Caco-2 (cell line): ENCODE data around the gene LY9. TPM values are rescaled to one million over a fixed set of nuclear protein-coding genes. Genes with fewer than 3 reads are reported as not detected.

Experiments
- BruUV-seq: library from RNA; stranded (reverse); fragments of 400-500 nt; replicated peaks from 2 replicates; lab custom pipeline; 2021; lab: Mats Ljungman, UMichigan
- CTCF ChIA-PET: fragments of 300-600 bp; sonication (Branson Sonifier 250); formaldehyde crosslinking; loops from one replicate; lab custom pipeline; 2022; ENCODE audit warnings: antibody characterized with exemption; lab: Charles Lee
- POLR2A ChIA-PET: fragments of 300-600 bp; sonication (Branson Sonifier 250); formaldehyde crosslinking; loops from one replicate; lab custom pipeline; 2022; ENCODE audit warnings: antibody characterized with exemption; lab: Charles Lee
- DNase-seq, 2 experiments: peaks; one replicate each; pipeline versions ENCODE4 v3.0.0 to v3.0.0-alpha.2; 2020 to 2022
- H3K27me3 ChIP-seq: replicated peaks from 2 replicates; pipeline ENCODE4 v1.6.0; 2011; ENCODE audit warnings: low read length; ENCODE audit not compliant: control insufficient read depth, insufficient read depth
- H3K36me3 ChIP-seq: 2 replicates; pipeline ENCODE4 v1.5.1; 2011; ENCODE audit warnings: low read length; ENCODE audit not compliant: control insufficient read depth, insufficient read depth
- H3K4me1 ChIP-seq: fragments of 250-450 bp; sonication (Bioruptor Pico); 2 replicates; pipeline ENCODE4 v1.5.1; 2020; ENCODE audit warnings: mild to moderate bottlenecking
- H3K4me3 ChIP-seq: 2 replicates; pipeline ENCODE4 v1.5.1; 2011; ENCODE audit warnings: low read depth, mild to moderate bottlenecking, control low read depth, low read length
- H3K9me3 ChIP-seq: fragments of 250-450 bp; sonication (Bioruptor Pico); 2 replicates; pipeline ENCODE4 v1.5.1; 2020; ENCODE audit warnings: mild to moderate bottlenecking, moderate library complexity
- H3K27ac Mint-ChIP-seq: one replicate; pipeline ENCODE4 v1.8.0; 2022; ENCODE audit warnings: mixed read lengths; ENCODE audit not compliant: unreplicated experiment
- H3K27me3 Mint-ChIP-seq: one replicate; pipeline ENCODE4 v1.8.0; 2022; ENCODE audit warnings: mixed read lengths; ENCODE audit not compliant: insufficient read depth, unreplicated experiment
- H3K36me3 Mint-ChIP-seq: one replicate; pipeline ENCODE4 v1.8.0; 2022; ENCODE audit warnings: mild to moderate bottlenecking, mixed read lengths; ENCODE audit not compliant: insufficient read depth, unreplicated experiment
- H3K4me1 Mint-ChIP-seq: one replicate; pipeline ENCODE4 v1.8.0; 2022; ENCODE audit warnings: low read depth, mixed read lengths; ENCODE audit not compliant: unreplicated experiment
- H3K4me3 Mint-ChIP-seq: one replicate; pipeline ENCODE4 v1.8.0; 2022; ENCODE audit warnings: mild to moderate bottlenecking, moderate library complexity, mixed read lengths; ENCODE audit not compliant: unreplicated experiment
- H3K9me3 Mint-ChIP-seq: one replicate; pipeline ENCODE4 v1.8.0; 2022; ENCODE audit warnings: mixed read lengths; ENCODE audit not compliant: unreplicated experiment
- intact Hi-C: fragments of 100-400 bp; cut with micrococcal nuclease; formaldehyde crosslinking; loops from one replicate; pipeline ENCODE4 v1.10.0; 2022; ENCODE audit not compliant: unreplicated experiment
- total RNA-seq: library from RNA; stranded (reverse); gene quantifications from 2 replicates; pipeline ENCODE4 v1.2.3, GENCODE V29; 2022
- TF ChIP-seq, protein P1 (sequence below), 2 experiments: fragments of 200-600 bp in 1 of 2; IDR thresholded peaks; 1 replicate in 1 of 2; 2 replicates in 1 of 2; pipeline versions ENCODE4 v1.5.1 to v1.8.0; 2011 to 2022; ENCODE audit warnings: antibody characterized with exemption in 1 of 2, control low read depth in 1 of 2, inconsistent platforms in 1 of 2, low read depth in 1 of 2, low read length in 1 of 2, mild to moderate bottlenecking in 1 of 2, moderate library complexity in 1 of 2; ENCODE audit not compliant: insufficient read depth in 1 of 2, severe bottlenecking in 1 of 2, unreplicated experiment in 1 of 2

The LY9 gene
- total RNA-seq, 1 experiment from 2014 or later = not detected

DNA sequence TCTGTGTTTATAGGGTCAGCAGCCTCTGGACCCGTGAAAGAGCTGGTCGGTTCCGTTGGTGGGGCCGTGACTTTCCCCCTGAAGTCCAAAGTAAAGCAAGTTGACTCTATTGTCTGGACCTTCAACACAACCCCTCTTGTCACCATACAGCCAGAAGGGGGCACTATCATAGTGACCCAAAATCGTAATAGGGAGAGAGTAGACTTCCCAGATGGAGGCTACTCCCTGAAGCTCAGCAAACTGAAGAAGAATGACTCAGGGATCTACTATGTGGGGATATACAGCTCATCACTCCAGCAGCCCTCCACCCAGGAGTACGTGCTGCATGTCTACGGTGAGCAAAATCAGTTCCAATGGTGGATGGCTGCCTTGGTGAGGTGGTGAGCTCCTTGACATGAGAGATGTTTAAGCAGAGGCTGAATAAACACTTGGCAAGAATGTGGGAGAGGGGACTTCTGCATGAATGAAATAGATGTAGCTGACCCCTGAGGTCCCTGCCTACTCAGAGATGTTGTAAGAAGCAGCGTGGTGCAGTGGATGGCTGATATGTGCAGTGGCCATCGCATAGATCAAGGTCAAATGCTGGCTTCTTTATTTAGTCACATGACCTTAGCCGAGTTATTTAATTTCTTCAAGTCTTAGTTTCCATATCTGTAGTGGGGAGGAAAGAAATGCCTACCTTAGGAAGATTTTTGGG, 47.6 kb upstream of the LY9 start:
- no peaks in the 10 kb centered on the region for H3K9me3 Mint-ChIP-seq
- TF ChIP-seq, protein P1, sequence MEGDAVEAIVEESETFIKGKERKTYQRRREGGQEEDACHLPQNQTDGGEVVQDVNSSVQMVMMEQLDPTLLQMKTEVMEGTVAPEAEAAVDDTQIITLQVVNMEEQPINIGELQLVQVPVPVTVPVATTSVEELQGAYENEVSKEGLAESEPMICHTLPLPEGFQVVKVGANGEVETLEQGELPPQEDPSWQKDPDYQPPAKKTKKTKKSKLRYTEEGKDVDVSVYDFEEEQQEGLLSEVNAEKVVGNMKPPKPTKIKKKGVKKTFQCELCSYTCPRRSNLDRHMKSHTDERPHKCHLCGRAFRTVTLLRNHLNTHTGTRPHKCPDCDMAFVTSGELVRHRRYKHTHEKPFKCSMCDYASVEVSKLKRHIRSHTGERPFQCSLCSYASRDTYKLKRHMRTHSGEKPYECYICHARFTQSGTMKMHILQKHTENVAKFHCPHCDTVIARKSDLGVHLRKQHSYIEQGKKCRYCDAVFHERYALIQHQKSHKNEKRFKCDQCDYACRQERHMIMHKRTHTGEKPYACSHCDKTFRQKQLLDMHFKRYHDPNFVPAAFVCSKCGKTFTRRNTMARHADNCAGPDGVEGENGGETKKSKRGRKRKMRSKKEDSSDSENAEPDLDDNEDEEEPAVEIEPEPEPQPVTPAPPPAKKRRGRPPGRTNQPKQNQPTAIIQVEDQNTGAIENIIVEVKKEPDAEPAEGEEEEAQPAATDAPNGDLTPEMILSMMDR (IDR thresholded peaks at IDR 0.05; ENCODE audit: insufficient read depth in 1 of 2, low read depth in 1 of 2, low read length in 1 of 2, severe bottlenecking in 1 of 2, unreplicated experiment in 1 of 2) = no peak
- POLR2A ChIA-PET = no interaction called here
- Histone ChIP-seq H3K4me1 (no peaks in the 10 kb centered on the region), H3K9me3 (no peaks in the 10 kb centered on the region), H3K36me3 (no peaks in the 10 kb centered on the region), H3K4me3 (no peak overlapping the region), H3K27me3 (no peaks in the 10 kb centered on the region)
- CTCF ChIA-PET = interaction anchor here (0.6 to 1.4 kb wide), 3 partner anchors 20 to 28 kb away, joined by 3 read pairs; no protein-coding TSS in a partner anchor
- no TSS peak for BruUV-seq
- H3K27ac Mint-ChIP-seq = no peak overlapping the region
- H3K36me3 Mint-ChIP-seq = no peaks in the 10 kb centered on the region
- H3K27me3 Mint-ChIP-seq = peaks cover 5% of the 10 kb centered on the region
- no peak overlapping the region for H3K4me3 Mint-ChIP-seq
- intact Hi-C loops = no loop called here
- H3K4me1 Mint-ChIP-seq = no peaks in the 10 kb centered on the region
- DNase-seq = no peak

DNA sequence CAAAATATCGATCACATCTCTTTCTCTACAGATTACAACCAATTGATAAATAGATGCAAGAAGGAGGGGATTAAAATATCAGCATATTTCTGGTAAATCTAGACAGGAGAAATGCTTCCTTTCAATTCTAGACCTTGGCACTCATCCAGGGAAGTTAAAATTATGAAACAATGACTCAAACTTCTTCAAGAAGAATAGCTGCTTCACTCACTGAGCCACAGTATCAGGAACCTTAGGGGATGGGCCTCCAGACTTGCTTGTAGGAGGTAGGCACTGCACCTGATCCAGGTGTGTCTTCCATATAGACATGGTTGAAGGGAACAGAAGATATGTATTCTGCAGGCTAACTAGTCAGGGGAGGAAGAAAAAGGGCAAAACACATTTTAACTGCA, 47.1 kb upstream of the LY9 start:
- no TSS peak for BruUV-seq
- Histone ChIP-seq H3K27me3 (no peaks in the 10 kb centered on the region), H3K36me3 (no peaks in the 10 kb centered on the region), H3K4me3 (no peak overlapping the region), H3K4me1 (no peaks in the 10 kb centered on the region), H3K9me3 (no peaks in the 10 kb centered on the region)
- H3K4me1 Mint-ChIP-seq = no peaks in the 10 kb centered on the region
- POLR2A ChIA-PET = no interaction called here
- TF ChIP-seq, protein P1 (IDR thresholded peaks at IDR 0.05; ENCODE audit: insufficient read depth in 1 of 2, low read depth in 1 of 2, low read length in 1 of 2, severe bottlenecking in 1 of 2, unreplicated experiment in 1 of 2) = no peak
- peaks cover 5% of the 10 kb centered on the region for H3K27me3 Mint-ChIP-seq
- no peak overlapping the region for H3K4me3 Mint-ChIP-seq
- no peak overlapping the region for H3K27ac Mint-ChIP-seq
- no peaks in the 10 kb centered on the region for H3K9me3 Mint-ChIP-seq
- DNase-seq = no peak
- CTCF ChIA-PET = interaction anchor here (0.6 to 1.4 kb wide), 2 partner anchors 20 to 27 kb away, joined by 3 read pairs; no protein-coding TSS in a partner anchor
- intact Hi-C loops = no loop called here
- H3K36me3 Mint-ChIP-seq = no peaks in the 10 kb centered on the region

DNA sequence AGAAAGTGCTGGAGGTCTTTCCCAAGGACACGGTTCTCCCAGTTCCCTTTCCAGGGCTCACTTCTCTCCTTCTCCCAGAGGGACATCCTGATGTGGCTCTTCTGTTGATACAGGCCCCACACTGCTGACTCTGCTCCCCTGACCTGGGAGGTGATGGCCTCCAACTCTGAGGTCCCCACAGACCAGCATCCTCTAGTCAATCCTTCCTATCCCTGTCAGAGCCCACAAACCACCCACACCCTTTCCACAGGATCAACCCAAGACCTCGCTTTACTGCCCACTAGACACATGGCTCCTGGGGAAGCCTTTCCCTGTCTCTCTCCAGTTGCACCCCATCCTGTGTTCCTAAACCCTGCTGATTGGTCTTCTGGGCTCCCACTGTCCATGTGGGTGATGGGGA, 45.4 kb upstream of the LY9 start:
- Mint-ChIP-seq H3K36me3 (no peaks in the 10 kb centered on the region), H3K4me1 (no peaks in the 10 kb centered on the region), H3K27ac (no peak overlapping the region), H3K4me3 (no peak overlapping the region), H3K9me3 (no peaks in the 10 kb centered on the region), H3K27me3 (peaks cover 3% of the 10 kb centered on the region)
- Histone ChIP-seq H3K9me3 (no peaks in the 10 kb centered on the region), H3K4me1 (no peaks in the 10 kb centered on the region), H3K4me3 (no peak overlapping the region), H3K27me3 (no peaks in the 10 kb centered on the region), H3K36me3 (no peaks in the 10 kb centered on the region)
- intact Hi-C loops = no loop called here
- TF ChIP-seq, protein P1 (IDR thresholded peaks at IDR 0.05; ENCODE audit: insufficient read depth in 1 of 2, low read depth in 1 of 2, low read length in 1 of 2, severe bottlenecking in 1 of 2, unreplicated experiment in 1 of 2) = no peak
- CTCF ChIA-PET = no interaction called here
- POLR2A ChIA-PET = no interaction called here
- BruUV-seq = no TSS peak
- no peak for DNase-seq
